ENCODE measurements around the gene CUX1.
A peak's percentile ranks its signal among the peaks of the same experiment; 100 is the strongest.

CUX1 gene

GRCh38 chr7:101896941-101897340, 79.5 kb downstream of the CUX1 start:
- peak overlapping the region; percentile 78 for H3K27ac ChIP-seq

GRCh38 chr7:101898106-101898505, 80.7 kb downstream of the CUX1 start:
- H3K27ac ChIP-seq, result peak overlapping the region; percentile 78
- TF ChIP-seq CTCF (conservative IDR thresholded peaks at IDR 0.05), result no peak

More at GRCh38 chr7:101896941-101897340, 79.5 kb downstream of the CUX1 start:
- TF ChIP-seq CTCF (conservative IDR thresholded peaks at IDR 0.05), result no peak

GRCh38 chr7:101899616-101900015, 82.2 kb downstream of the CUX1 start:
- H3K27ac ChIP-seq, result peak overlapping the region; percentile 78
- no peak for TF ChIP-seq CTCF (conservative IDR thresholded peaks at IDR 0.05)

GRCh38 chr7:101900103-101900502, 82.7 kb downstream of the CUX1 start:
- peak; percentile 45 for TF ChIP-seq CTCF (conservative IDR thresholded peaks at IDR 0.05)
- H3K27ac ChIP-seq, result peak overlapping the region; percentile 78

- peak overlapping the region; percentile 78 for H3K27ac ChIP-seq
- no peak for TF ChIP-seq CTCF (conservative IDR thresholded peaks at IDR 0.05)
These were observed 84.5 kb downstream of the CUX1 start for GRCh38 chr7:101901661-101902491.

- peak overlapping the region; percentile 78; the same call in 1 of the 2 replicates for H3K27ac ChIP-seq
These were observed 85.5 kb downstream of the CUX1 start for GRCh38 chr7:101902680-101903514.

More at GRCh38 chr7:101902680-101903514, 85.5 kb downstream of the CUX1 start:
- no peak for TF ChIP-seq CTCF (conservative IDR thresholded peaks at IDR 0.05)

Data from VCaP (cell line).